ENCODE measurements around the gene AMER3.

The AMER3 gene

DNA sequence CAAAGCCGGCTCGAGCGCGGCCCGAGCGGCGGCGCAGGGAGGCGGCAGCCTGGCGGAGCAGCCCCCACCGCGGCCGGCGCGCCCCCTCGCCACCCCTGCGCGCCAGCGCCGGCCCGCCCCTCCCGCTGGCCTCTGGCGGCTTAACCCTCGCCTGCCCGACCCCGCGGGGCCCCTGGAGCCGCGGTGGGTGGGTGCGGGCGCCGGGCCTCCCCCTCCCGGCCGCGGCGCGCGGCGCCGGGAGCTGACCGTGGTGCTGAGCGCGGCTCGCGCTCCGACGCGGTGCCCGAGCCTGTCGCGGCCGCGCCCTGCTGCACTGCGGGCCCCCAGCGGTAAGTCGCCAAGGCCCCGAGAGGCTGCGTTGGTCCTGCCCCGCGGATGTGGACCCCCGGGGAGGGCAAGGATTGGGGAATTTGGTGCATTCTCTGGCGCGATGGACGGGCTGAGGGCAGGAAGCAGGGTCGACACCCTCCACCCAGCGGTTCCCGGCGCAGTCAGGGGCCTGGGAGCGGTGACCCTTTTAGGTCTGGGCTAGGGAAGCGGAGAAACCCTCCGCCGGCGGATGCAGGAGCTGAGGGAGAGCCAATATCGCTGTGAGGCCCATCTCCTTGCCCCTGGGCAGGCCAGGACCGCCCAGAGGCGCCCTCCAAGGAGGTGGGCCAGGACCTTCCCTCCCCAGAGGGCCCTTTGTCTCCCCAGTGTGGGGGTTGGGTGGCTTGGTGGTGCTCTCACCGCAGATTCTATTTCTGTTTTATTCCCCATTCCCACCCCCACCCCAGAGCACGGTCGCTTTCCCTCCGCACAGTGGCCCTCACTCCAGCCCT lies 923 bp downstream of the AMER3 start:
- no peak for DNase-seq (ENCODE audit: low spot score)

DNA sequence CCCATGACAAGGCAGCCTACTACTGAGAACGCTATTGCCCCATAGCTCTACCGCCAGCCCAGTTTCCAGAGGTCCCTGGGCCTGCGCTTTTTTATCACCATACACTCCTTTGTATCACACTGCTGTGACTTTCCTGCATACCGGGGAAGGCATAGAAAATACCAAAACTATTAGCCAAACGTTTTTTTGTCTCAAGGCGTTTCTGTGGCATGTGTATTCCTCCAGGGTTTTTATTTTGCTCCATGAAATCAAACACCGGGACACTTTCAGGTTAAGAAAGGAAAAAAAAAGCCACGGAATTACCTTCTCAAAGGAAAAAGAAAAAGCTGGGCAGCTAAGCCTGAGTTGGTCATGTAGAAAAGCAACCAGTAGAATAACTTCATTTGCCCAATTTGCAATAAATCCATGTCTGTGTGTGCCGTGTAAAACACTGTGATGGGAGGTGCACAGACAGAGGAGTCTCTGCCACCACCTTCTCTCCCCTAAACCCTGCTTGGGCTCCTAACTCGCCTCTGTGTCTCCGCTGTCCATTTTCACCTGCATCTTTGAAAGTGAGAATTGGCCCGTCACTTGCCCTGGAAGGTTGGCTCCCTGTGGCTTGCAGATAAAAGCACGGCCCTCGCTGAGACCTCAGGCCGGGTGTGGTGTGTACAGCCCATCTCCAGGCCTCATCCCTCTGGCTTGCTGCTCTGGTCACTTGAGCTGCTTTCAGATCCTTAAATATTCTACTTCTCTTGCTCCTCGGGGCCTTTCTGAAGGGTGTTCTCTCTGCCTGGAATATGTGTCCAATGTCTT lies 1.7 kb downstream of the AMER3 start:
- no peak for DNase-seq (ENCODE audit: low spot score)

DNA sequence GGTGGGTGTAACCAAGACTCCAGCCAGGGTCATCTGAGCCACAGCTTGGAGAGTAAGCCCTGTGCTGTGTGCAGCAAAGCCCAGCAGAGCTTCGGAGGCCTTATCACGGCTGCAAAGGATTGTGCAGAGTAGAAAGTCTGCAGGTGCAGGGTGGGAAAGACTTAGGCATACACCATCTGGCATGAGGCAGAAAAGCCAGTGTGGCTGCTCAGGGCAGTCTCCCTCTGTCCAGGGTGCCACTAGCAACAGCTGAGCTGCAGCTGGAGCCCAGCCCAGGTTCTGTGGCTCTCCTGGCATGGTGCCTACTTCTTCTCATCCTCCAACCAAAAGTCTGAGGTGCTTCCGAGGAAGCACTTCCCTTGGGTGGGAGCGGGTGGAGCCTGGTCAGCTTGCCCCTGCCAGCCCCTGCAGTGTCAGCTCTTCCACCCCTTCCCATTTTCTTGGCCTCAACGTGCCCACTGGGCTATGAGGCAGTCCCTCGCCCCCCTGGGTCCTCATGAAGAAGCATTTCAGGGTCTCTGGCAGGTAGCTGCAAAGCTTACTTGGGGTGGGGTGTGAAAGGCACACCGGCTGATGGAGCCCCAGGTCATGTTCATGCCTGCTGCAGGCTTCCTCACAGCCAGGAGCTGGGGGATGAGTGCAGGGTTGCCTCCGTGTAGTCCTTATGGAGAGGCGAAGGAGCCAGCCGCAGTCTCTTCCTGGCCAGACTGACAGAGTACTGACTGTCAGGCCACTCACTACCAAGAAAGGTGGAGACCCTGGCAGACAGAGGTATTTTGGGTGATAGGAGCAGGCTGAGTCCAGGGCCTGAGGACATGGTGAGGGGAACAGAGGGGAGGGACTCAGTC lies 4.8 kb downstream of the AMER3 start:
- DNase-seq (ENCODE audit: low spot score): no peak

DNA sequence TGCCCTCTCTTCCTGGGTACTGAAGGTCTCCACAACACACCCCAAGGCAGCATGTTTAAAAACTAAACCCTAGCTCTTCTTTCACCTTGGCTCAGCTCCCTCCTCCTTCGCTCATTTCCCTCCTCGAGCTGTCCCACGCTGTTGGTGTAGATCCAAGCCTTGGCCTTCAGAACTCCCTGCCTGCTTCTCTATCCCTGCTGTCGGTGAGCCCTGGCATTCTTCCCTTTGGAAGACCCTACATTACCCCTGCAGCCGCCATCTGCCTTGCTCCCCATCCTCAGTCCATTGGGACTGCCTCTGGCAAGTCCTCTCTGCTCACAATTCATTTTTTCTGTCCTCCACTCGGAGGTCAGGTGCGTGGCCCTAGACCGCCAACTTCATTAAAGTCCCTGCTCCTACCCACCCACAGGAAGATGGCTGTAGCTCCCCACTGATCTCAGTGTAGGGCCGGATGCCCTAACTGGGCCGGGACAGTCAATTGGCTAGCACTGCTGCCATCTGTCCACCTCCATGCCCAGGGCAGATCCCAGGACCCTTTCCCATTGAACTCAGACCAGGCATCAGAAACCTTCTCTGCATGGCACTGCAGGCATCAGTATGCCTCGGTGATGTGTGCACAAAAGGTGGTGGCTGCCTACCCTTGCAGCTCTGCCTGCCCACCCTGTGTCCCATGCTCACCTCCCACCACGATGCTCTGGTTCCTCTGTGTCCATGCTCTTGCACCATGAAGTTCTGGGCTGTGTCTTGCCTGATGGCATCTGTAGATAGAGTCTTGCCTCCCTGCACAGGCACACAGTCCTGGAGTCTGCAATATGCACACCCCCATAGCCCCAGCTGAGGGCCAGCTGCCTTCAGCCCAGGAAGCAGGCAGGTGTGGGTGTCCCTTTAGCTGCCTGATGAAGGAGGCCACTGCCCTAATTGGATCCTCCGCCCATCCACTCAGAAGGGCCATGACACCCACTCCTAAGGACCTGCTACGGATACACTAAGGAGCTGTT lies 5.7 kb downstream of the AMER3 start:
- no peak for DNase-seq (ENCODE audit: low spot score)

DNA sequence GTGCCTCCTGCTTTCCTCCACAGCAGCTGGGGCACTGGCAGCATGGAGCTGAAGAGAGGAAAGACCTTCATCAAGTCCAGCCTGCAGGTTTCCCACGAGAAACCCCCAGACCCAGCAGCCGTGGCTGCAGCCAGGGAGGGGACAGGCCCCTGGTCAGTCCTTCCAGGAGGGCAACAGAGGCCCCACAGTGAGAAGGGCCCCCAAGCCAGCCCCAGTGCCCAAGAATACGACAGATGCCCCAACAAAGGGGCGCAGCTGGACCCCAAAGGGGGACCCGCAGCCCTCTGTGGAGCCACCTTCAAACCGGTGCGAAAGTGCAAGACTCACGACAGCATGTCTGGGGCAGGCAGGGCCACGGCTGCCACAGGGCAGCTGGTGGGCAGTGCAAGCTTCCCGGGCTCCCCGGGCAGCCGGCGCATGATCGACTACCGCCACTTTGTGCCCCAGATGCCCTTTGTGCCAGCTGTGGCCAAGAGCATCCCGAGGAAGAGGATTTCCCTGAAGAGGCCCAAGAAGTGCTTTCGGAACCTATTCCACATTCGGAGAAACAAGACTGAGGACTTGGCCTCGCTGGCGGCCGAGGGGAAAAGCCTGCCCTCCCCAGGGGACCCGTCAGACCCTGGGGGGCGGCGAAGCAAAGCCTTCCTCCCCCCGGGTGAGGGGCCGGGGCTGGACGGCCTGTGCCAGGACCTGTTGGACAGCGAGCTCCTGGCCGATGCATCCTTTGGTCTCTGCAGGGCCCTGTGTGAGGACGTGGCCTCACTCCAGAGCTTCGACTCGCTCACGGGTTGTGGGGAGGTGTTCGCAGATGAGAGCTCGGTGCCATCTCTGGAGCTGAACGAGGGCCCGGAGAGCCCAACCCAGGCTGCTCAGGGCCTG lies 6.9 kb downstream of the AMER3 start:
- DNase-seq (ENCODE audit: low spot score): no peak

DNA sequence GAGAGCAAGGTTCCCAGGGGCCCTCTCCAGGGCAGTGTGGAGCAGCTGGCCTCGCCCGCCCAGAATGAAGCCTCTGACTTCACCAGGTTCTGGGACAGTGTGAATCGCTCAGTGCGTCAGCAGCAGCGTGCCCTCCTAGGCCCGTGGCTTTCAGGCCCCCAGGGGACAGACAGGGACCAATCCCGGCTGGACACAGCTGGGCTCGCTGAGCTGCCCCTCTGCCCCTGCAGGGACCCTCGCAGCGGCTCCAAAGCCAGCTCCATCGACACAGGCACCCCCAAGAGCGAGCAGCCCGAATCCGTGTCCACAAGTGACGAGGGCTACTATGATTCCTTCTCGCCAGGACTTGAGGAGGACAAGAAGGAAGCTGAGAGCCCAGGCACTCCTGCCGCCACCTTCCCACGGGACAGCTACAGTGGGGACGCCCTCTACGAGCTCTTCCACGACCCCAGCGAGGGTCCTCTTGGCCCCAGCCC lies 7.6 kb downstream of the AMER3 start:
- no peak for DNase-seq (ENCODE audit: low spot score)

GRCh38 chr2:130763405-130763804 lies 8.1 kb downstream of the AMER3 start:
- DNase-seq (ENCODE audit: low spot score): no peak

- no peak for DNase-seq (ENCODE audit: low spot score)
These were observed 8.9 kb downstream of the AMER3 start for GRCh38 chr2:130764035-130764820.

DNA sequence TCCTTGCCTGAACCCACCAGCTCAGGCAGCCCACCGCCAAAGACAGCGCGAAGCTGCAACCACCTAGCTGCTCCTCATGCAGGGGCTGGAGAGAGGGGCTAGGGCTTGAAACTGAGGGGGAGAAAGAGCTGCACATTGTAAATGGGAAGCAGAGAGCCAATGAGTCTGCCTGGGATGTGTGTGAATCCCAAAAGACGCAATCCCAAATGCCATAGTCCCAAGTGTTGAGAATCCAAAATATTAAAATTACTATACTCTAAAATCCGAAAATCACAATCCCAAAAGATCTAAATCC lies 9.4 kb downstream of the AMER3 start:
- no peak for DNase-seq (ENCODE audit: low spot score)

GRCh38 chr2:130765464-130765863 lies 10.1 kb downstream of the AMER3 start:
- no peak for DNase-seq (ENCODE audit: low spot score)

- no peak for DNase-seq (ENCODE audit: low spot score)
These were observed 10.7 kb downstream of the AMER3 start for GRCh38 chr2:130766037-130766436.

- DNase-seq (ENCODE audit: low spot score): no peak
These were observed 11.5 kb downstream of the AMER3 start for GRCh38 chr2:130766711-130767407.

DNA sequence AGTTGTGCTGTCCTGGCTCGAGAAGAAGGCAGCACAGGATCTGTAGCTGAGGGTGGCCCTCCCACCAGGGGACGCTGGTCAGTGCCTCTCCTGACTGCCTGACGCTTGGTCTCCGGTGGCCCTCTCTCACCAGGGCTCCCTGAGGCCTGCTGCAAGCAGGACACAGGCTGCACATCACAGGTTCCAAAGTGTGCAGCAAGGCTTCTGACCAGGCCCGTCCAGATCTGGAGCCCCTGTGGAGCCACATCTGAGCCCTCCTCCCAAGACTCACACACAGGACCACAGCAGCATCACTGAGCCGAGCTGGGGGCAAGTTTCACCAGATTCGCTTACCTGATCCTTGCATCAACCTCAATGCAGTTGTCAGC lies 12.1 kb downstream of the AMER3 start:
- no peak for DNase-seq (ENCODE audit: low spot score)

- DNase-seq (ENCODE audit: low spot score): no peak
These were observed 13.0 kb downstream of the AMER3 start for GRCh38 chr2:130768191-130768855.

DNA sequence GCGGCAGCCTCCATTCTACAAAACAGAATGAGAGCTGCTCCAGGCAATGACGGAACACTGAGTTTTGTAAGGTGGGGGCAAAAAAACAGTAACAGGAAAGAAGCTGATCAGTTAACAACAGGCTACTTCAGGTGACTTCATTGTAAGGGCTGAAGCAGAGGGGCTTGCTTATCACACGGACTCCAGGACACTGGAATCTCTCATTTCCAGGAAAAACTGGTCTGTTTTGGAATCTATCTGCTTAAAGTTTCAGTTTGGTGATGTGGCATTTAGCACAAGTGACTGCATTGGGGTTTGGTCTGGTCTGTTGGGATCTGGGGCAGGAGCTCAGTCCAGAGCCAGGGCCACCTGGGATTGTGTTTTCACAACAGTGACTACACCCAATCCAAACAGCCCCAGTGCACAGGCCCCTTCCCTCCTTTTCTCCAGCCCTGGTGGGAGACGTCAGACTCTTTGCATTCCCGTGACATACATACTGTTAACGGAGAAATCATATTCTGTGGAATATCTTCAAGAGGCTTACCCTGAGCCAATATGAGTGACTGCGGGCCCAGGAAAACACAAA lies 14.1 kb downstream of the AMER3 start:
- DNase-seq (ENCODE audit: low spot score): no peak

DNA sequence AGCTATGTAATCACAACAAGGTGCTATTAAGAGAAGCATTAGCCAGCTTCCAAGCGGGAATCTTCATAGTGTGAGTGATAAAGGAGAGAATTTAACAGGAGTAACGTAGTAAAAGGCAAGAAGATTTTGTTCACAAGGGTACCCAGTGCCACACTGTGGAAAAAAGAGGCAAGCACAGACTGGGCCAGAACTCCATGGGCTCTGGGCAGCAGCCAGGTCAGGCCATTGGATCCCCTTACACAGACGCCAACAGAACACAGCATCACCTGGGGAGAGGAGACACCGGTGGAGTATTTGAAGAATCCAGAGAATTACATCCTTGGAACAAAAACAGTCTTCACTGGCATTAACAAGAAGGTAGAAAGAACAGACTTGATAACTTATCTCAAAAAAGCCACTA lies 21.2 kb downstream of the AMER3 start:
- no peak for DNase-seq (ENCODE audit: low spot score)

DNA sequence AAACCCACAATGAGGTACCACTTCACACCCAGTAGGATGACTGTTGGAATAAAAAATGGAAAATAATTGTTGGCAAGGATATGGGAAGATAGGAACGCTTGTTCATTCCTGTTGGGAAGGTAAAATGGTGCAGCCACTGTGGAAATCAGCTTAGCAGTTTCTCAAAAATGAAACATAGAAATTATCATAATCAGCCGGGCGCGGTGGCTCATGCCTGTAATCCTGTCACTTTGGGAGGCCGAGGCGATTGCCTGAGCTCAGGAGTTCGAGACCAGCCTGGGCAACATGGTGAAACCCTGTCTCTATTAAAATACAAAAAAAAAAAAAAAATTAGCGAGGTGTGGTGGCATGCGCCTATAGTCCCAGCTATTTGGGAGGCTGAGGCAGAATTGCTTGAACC lies 23.4 kb downstream of the AMER3 start:
- DNase-seq (ENCODE audit: low spot score): no peak

DNA sequence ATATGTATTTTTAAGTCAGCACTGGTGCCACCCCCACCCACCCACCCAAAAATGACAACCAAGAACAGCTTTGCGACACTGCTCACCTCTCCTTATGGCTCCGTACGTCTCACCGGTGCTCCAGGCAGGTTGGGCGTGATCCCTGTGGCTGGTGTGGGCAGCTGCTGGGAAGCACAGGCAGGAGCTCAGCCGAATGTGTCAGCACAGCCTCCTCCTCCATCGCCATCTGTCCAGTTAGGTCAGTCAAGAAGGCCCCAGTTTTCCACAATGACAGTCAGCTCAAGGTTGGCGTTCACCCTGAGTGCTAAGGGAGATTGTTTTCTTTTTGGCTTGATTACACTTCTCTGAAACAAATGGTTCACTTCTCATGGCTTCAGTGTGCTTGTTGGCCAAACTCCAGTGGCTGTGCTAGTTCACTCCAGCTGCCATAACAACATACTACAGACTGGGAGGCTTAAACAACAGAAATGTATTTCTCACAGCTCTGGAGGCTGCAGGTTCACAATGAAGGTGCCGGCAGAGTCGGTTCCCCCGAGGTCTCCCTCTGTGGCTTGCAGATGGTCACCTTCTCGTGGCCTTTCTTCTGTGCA lies 30.2 kb downstream of the AMER3 start:
- no peak for DNase-seq (ENCODE audit: low spot score)
